Measurements from ENCODE around the gene IL23R.

Gene IL23R

DNA sequence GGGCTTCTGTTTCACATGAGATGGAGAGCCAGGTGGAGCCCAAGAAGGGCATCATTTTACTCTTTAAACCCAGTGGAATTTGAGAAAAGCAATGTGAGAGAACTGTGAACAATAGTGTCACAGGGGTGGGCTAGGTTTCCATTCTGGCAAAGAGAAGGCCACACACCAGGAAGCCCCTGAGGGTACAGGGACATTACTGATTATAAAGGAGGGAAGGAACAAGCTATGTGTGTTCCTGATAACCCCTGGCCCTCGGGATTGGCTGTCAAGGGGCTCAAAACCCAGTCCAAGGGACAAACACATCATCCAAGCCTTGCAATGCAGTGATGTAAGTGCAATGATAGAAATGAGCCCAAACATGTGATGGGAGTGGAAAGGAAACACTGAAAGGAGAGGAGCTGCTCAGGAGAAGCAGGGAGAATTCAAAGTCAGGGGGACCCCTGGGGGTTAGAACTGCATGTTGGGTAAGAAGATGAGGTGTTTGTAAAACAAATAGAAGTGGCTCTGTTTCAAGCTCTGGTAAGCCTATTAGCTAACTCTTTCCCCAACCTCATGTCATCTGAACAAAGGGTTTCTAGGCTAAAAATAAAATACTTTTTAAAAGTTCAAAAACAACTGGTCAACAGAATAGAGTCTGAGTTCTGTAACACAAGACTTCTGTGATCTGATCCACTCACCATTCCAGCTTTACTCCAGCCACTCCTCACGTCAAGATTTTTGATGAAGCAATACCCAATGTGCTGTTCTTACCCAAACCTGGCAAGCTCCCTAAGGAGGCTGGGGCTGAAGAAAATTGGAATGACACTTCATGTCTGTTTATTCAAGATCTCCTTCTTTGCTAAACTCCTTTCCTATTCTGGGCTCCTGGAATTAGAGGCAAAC lies 90.3 kb downstream of the IL23R start:
- no peak for DNase-seq

- no peak for DNase-seq
Observed at GRCh38 chr1:67257173-67257535, 90.9 kb downstream of the IL23R start.

DNA sequence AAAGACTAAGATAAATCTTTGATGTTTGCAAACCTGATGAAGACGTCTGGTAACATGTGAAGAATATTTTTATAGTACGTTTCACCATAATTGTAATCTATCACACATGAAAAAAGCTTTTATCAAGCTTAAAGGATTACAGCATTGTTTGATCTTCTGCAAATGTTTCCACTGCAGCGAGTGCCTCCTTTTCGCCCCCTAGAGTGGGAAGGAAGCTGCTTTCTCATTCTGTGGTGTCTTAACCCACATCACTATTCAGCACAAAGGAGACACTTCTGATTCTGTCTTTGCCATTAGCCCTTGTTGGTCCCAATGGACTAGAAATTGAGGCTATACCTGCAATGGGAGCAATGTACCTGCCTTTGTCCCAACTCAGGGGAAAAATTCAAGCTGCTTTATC lies 95.4 kb downstream of the IL23R start:
- DNase-seq = no peak

- no peak for DNase-seq
Observed at GRCh38 chr1:67262735-67263134, 96.5 kb downstream of the IL23R start.

- no peak for DNase-seq
Observed at GRCh38 chr1:67264152-67264551, 97.9 kb downstream of the IL23R start.

- no peak for DNase-seq
Observed at GRCh38 chr1:67264899-67265298, 98.6 kb downstream of the IL23R start.

DNA sequence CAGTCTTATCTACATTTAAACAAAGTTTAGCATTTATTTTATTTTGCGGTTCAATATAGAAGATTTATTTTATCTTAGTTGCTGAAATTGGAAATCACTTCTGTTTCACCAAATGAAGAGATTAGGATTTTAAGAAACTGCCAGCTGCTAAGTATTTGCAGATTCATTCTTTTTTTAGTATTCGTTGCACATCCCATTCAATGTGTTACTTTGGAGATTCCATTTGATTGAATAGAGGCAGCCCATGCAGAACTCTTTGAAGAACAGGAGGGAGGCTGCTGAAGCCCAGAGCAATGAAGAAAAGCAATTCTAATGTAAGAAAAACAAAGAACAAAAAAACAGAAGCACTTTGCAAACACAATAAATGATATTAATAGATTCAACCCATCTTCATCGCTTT lies 102.8 kb downstream of the IL23R start:
- DNase-seq = no peak

GRCh38 chr1:67270541-67270940 lies 104.3 kb downstream of the IL23R start:
- DNase-seq = no peak

DNA sequence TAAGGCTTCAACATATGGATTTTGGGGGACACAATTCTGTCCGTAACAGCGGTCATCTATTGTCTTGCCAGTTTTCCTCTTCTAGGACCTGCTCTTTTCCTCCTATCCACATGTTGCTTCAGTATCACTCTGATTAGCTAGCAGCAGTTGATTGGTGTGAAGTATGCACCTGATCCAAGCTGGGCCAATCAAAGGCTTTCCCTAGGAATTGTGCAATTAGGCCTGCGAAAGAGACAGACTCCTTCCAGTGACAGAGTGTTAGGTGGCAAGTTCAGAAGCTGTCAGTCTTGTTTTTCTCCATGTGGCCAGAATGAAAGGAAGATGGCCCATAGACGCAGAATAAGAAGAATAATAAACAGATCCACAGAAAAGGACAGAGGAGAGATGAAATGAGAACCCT lies 107.3 kb downstream of the IL23R start:
- DNase-seq = no peak

DNA sequence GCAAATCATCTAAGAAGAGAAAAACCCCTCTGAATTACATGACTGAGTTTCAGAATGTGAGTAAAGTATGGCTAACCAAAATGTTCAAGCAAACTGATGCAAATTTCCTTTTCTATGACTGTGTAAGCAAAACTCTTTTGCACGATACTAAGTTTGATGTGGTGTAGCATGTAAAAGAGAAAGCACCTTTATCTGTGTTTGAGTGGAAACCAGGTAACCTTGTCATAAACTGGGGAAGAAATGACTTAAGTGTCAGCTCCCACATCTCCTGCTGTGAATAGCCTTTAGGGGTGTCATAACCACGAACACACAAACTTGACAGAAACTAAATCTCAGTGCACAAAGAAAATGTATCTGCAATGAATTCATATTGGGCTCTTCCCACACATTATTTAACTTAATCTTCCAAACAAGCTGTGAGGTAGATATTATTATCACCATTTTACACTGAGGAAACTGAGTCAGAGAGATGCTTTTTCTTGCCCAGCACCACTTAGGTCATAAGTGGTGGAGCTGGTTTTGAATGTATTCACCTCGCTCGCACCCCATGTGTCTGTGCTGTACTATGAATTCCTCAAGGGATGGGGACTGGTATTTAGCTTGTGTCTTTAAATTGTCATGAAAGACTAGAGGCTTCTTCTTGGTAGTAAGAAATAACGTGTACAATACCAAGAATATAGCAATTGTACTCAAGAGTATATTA lies 108.5 kb downstream of the IL23R start:
- DNase-seq = no peak

DNA sequence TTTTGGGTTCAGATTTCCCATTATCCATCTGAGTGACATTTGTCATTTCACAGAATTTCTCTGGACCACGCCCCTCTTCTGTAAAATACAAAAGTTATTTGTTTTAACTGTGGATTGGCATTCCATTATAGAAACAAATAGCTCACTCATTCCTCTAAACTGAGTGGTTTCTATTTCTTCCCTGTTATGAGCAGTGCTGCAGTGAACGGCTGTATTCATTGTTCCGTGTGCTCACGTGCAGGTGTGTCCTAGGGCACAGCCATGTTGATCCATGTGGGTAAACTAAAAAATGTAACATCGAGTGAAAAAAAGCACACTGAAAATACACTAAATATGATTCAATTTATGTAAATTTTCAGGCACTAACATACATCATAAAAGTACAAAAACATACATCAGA lies 114.4 kb downstream of the IL23R start:
- DNase-seq = no peak

DNA sequence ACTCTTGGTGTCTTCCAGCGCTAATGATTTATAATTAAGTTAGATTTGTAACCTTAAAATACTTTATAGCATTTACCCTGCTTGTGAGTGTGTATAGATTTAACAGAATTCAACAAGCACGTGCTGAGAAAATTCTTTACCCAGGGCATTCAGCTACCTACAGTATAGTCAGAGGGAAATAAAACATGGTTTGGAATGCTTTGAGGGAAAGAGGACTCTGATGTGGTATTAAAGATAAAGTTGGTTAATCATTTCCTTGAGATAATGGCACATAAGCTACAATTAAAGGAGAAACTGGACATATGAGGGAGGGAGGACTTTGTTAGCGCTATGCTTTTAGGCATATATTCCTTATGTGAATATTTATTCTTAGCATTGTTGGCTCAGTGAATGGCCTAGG lies 115.0 kb downstream of the IL23R start:
- DNase-seq = no peak

DNA sequence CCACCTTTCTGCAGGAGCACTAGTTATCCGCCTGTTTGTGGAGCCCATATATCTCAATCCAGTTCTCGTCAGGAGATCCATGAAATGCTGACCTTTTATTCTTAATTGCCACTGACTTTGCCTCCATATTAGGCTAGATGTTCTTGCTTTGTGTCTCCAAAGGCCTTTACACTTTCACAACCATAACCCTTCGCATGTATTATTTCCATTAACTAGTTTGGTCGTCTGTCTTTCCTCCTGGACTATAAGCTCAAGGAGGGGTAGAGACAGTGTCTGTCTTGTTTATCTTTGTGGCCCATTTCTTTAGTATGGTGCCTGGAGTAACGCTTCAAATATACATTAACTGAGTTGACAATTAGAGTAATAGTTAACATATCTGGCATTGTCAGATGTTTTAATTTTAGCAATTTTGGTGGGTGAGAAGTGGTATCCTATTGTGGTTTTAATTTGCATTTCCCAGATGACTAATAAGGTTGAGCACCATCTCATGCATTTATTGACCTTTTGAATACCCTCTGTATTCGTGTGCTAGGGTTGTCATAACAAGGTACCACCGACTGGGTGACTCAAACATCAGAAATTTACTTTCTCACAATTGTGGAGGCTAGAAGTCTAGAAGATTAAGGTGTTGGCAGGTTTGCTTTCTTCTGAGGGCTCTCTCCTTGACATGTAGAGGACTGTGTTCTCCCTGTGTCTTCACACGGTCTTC lies 119.7 kb downstream of the IL23R start:
- no peak for DNase-seq

DNA sequence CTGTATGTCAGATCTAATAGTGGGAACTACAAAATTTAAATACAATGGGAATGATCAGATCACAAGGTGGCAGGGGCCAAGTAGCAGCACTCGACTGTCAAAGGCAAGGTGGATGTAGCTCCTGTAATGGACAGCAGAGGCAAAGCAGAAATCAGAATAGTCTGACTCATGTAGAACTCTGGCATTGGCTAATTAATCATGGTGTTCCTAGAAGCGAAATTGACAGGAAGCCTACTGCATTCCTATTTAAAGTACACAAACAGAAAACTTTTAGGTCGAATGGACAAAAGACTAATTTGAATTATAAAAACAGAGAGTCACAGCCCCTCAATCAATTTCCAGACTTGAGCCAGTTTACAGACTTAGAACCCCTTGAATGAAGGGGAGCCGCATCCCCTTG lies 124.0 kb downstream of the IL23R start:
- no peak for DNase-seq

- DNase-seq = no peak
Observed at GRCh38 chr1:67294836-67295617, 128.8 kb downstream of the IL23R start.

- DNase-seq = no peak
Observed at GRCh38 chr1:67298762-67299161, 132.5 kb downstream of the IL23R start.

GRCh38 chr1:67299296-67299695 lies 133.0 kb downstream of the IL23R start:
- DNase-seq = no peak

GRCh38 chr1:67300561-67300960 lies 134.3 kb downstream of the IL23R start:
- no peak for DNase-seq

GRCh38 chr1:67304023-67304422 lies 137.8 kb downstream of the IL23R start:
- no peak for DNase-seq

DNA sequence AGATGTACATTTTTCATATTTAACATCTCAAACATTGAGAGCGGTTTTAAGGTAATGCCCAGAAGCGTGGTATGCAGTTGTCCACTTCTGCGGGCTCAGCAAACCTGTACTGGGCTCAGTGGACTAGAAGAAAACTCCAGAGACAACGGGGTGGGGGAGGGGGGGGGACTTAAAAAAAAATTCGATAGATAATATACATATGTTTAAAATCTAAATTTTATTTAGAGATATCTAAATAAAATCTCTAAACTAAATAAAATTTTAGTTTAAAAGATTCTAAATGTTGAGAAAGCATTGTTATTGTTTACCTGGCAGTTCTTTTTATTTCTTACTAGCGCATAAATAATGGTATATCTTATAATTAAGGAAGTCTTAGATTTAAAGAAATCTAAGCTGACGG lies 140.3 kb downstream of the IL23R start:
- DNase-seq = no peak

DNA sequence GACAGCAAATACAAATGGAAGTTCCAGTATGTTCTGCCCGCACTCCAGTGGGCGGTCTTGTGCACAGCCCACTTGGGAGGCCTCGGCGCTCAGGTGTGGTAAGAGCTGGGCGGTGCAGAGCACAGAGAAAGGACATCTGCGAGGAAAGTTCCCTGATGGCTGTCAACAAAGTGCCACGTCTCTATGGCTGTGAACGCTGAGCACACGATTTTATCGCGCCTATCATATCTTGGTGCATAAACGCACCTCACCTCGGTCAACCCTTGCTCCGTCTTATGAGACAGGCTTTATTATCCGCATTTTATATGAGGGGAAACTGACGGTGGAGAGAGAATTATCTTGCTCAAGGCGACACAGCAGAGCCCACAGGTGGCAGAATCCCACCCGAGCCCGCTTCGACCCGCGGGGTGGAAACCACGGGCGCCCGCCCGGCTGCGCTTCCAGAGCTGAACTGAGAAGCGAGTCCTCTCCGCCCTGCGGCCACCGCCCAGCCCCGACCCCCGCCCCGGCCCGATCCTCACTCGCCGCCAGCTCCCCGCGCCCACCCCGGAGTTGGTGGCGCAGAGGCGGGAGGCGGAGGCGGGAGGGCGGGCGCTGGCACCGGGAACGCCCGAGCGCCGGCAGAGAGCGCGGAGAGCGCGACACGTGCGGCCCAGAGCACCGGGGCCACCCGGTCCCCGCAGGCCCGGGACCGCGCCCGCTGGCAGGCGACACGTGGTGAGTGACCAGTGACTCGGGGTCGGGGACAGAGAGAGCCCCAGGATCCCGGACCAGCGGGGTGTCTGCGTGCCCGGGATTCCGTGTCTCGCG lies 141.2 kb downstream of the IL23R start, which contains the start of gene IL12RB2:
Gene IL12RB2 (plus strand): TSS at position 623 of the 810 bp plus-strand sequence. CDS start 12,496 bp downstream, outside the sequence.
- DNase-seq = no peak

DNA sequence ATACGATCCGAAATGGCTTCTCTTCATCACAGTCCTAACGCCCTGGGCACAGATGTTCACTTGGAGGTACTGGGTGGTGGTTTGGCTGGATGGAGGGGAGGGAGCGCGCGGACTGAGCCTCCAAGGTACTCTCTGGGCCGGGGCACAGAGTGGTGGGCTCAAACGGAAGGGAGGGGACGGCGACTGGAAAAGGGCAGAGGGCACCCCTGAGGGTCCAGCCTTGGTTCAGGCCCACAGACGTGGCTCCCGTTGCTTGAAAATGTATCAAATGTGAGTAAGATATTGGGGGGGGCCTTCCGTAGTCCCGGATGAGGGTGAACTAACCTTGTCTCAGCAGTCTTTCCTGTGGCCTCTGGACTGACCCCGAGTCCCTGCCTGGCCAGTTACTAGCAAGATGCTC lies 141.9 kb downstream of the IL23R start:
- no peak for DNase-seq
